Measurements from ENCODE around the gene MATR3.
A peak's percentile ranks its signal among the peaks of the same experiment; 100 is the strongest.

MATR3 gene

DNA sequence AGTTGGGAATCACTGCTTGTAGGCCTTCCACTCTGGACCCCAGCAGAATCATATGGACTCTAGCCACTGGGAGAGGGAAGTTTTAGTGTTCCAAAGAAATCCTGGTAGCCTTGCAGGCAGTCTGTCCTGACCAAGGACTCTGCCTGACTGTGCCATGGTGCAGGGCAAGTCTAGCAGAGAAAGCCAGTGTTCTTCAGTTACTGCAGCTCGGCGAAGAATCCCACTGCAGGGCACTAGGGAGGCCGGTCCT lies 20.3 kb upstream of the MATR3 start:
- DNase-seq = no peak

DNA sequence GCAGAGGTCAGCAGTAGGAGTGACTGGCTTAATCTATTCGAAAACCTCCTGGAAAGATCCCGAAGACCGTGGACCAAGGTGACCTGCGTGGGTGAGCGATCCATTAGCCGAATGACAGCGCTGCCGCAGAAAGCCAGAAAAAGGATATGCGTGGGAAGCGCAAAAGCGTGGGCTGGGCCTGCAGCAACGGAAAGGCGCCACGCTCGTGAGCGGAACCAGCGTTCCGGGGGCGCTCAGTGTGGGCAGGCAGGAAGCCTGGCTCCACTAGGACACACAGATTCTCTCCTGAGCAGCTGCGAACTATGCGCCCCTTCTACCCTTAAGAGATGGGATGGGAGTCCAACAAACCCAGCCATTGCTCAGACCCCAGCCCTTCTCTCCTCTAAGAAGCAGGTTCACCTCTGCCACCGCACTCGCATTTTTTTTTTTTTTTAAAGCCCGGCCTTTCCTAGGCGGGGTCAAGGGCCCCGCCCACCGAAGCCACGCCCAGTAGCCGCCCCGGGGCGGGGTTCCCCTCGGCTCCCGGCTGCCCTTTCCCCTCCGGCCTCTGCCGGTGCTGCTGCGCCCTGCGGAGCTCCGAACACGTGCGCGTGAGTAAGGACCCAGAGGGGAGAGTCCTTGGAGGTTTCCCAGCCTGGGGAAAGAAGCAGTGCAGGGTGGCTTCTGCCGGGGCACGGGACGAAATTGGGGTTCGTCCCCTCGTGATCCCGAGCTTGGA lies 19.8 kb upstream of the MATR3 start:
- DNase-seq = peak; percentile 96

DNA sequence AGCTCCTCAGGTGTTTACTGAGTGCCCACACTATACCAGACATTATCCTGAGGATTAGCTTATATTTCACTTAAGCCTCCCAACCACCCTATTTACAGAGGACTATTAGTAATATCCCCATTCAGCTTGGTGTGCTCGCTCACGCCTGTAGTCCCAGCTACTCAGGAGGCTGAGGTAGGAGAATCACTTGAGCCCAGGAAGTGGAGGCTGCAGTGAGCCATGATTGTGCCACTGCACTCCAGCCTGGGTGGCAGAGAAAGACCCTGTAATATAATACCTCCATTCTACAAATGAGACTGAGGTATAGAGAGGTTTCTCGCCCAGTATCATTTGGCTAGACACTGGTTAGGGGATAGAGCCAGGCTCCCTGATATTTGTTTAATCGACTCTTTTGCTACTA lies 18.0 kb upstream of the MATR3 start:
- no peak for DNase-seq

DNA sequence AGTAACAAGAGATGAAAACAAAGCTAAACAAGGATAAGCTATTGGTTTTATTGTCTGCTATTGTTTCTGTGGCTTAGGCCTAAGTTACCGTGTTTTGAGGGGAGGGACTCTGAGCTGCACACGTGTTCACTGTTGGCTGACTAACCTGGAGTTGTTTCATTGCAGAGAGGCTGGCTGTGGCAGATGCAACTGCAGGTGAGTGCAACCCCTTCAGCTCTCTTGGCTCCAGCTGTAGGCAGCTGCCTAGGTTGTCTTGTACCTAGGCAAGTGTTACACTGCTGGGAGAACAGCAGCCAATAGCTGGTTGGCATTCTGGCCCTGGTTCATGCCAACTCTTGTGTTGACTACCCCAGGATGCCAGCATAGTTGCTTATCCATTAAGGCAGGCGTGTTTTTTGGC lies 17.6 kb upstream of the MATR3 start:
- peak; percentile 70 for DNase-seq

DNA sequence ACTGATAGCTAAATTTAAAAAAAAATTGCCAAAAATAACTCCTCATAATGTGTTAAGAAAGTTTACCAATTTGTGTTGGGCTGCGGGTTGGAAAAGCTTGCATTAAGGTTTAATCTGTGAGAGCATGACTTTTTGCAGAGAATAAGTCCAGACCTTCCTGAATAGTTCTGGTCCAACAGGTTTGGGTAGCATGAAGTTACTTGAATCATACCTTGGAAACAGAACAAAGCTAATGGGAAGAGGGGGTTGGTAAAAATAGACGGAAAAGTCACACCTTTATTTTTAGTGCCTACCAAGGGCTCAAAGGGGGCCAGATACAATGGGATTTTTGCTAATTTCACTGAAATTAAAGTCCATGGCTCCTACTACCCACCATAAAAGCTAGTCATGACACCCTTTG lies 17.1 kb upstream of the MATR3 start:
- no peak for DNase-seq

DNA sequence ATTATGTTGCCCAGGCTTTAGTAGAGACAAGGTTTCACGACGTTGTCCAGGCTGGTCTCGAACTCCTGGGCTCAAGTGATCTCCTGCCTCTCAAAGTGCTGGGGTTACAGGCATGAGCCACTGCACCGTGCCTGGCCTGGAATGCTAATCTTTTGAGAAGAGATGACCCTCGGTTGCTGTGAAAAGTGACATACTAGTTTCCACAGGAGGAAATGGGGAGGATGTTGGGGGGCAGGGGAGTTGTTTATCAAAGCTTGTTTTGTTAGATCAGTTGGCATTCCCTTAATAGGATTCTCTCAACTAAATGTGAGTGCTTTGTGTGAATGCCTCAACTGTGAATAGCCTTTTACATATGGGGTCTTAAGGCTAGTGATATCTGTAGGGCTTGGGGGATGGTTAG lies 16.4 kb upstream of the MATR3 start:
- peak; percentile 1 for DNase-seq

DNA sequence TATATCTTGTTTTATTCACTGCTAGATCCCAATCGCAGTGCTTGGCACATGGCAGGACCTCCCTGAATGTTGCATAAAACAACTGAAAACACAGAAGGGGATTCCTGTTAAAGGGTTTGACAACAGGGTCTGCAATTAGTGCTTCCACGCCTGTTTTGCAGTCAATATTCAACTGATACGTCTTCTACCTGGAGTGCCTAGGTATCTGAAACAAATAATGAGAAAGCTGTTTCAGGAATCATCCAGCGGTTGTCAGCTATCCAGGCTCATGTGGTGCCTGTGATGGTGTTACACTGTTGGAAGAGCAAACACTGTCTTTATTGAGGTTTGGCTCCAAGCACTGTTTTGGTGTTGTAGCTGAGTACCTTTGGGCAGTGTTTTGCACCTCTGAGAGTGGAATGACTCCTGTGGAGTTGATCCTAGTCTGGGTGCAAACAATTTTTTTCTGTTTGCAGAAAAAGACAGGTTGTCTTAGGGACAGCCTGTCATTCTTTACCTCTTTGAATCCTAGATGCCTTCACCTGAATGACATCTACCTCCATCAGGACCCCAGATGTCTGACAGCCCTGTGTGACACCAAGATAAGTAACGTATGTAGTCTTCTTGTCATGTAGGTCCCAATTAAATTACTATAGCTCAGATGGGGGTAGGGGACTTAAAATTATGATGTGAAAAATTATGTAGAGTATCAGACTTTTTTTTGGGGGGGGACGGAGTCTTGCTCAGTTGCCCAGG lies 14.8 kb upstream of the MATR3 start:
- peak; percentile 57 for DNase-seq

DNA sequence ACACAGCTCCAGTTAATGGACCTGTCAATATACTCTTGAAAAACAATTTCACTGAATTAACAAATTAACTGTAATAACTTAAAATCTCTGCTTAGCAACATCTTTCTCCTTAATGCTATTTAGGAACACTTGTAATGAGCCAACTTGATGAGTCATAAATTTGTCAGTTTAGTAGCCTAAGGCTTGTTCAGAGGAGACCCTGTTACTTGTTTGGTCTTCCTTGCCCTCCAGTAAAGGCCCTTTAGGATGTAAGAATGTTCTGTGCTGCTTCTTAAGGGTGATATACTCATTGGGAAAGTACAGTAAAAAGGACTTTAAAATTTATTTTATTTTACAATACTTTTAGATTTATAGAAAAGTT lies 11.4 kb upstream of the MATR3 start:
- DNase-seq = no peak

DNA sequence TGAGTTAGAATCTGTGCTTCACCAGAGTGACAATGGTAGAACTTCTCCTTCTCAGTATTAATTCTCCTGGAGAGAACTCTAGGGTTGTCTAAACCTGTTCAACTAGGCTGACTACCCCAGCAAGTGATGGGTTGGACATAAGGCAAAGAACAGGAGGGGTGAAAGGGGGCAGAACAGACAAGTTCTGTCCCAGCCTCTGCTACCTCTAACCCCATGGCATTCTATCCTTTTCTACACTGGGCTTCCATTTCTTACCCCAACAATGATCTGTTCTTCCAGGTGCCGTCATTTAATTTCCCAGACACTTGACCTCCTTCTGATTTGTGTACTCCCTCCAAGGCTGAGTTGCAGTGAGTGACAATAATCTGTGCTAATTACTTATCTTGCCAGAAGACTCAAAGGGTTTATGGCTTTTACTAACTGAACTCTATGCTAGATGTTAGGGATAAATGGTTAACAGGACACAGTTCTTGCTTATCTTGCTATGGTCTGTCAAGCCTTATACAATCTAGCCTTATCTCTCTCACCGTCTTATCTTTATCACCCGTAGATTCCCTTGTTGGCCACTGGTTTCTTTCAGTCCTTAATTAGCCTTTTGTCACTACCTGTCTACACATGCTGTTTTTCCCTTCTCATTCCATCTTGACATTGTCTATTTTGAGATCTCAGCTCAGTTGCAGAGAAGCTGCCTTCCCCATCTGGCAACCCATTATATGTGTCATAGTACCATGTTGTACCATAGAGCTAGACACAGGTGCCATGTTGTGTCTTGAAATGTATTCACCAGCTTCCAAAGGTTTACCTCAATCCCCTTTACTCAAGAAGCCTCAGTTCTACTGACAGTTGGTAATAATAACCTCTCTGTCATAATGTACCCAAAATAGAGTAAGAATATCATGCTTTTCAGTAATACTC lies 10.0 kb upstream of the MATR3 start:
- DNase-seq = no peak

DNA sequence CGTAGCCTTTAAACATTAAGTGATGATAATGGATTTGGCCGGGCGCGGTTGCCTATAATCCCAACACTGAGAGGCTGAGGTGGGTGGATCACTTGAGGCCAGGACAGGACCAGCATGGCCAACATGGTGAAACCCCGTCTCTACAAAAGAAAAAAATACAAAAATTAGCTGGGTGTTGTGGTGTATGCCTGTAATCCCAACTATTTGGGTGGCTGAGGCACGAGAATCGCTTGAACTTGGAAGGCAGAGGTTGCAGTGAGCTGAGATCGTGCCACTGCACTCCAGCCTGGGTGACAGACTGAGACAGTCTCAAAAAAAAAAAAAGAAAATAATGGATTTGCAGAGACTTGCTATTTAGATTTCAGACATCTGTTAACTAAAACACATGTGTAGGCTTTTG lies 9.2 kb upstream of the MATR3 start:
- no peak for DNase-seq

DNA sequence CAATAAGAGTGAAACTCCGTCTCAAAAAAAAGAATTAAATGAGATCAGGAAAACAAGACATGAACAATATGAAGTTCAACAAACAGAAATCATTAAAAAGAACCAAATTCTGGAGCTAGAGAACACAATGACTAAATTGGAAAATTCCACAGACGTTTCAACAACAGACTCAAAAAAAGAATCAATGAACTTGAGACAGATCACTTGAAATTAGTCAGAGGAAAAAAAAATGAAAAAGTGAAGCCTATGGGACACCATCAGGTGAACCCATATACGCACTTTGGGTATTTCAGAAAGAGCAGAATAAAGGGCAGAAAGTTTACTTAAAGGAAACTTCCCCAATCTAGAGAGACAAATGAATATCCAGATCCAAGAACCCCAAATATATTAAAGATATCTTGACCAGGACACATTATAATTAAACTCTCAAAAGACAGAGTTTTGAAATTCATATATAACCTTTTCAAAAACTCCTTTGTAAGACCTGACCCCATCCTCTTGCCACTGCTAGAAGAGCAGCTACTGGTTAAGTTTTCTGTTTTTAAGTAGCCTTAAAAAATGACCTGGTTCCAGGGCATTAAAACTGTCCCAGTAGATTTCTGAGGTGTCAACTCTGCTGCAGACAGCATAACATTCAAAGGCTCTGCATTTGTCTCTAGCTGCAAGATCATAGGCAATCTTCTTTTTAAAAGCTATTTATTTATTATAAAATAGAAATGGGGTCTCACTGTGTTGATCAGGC lies 7.7 kb upstream of the MATR3 start:
- DNase-seq = no peak

DNA sequence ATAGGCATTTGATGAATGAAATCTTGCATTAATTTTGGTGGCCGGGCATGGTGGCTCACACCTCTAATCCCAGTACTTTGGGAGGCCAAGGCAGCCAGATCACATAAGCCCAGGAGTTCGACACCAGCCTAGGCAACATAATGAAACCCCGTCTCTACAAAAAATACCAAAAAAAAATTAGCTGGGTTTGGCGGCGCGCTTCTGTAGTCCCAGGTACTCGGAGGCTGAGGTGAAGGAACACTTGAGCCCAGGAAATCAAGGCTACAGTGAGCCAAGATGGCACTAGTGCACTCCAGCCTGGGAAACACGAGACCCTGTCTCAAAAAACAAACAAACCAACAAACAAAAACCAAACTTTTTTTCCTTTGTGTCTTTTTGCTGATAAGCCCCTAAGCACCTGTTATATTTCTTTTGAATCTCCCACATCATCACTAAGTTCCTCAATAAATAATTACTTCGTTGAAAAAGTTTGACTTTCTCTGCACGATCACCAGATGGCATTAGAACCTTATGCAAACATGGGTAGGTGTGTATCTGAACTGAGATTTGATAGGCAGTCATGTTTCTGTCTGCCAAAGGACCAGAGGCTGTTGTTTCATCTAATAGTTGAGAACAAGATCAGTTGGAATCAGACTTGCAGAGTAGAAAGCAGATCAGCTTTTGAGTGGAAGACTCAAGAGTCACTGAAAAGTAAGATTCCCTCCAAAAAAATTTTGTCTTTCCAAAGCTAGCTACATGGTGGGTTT lies 5.5 kb upstream of the MATR3 start:
- no peak for DNase-seq

DNA sequence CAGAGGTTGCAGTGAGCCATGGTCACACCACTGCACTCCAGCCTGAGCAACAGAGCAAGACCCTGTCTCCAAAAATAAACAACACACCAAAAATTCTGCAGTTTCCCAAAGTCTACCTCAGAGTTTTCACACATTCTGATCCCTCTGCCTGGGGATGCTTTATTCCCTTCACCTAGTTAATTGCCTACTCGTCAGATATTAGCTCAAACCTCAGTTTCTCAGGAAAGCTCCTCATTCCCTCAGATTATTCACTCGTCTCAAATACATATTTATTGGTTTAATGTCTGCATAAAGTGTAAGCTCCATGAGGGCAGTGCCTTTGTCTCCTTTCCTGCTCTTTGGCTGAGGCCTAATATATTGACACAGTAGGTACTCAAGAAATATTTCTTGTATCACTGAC lies 2.5 kb upstream of the MATR3 start:
- no peak for DNase-seq

DNA sequence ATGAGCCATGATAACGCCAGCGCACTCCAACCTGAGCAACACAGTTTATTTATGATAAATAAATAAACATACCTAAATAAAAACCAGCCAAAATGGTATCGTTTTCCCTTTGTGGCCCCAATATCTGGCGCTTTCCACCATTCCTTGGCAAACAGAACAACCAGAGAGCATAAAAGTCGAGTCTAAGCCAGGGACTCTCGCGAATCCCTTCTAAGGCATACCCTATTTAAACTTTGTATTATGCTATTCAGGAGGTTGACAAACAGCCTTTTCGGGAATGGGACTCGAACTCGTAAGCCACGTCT lies 386 bp upstream of the MATR3 start:
- DNase-seq = no peak

DNA sequence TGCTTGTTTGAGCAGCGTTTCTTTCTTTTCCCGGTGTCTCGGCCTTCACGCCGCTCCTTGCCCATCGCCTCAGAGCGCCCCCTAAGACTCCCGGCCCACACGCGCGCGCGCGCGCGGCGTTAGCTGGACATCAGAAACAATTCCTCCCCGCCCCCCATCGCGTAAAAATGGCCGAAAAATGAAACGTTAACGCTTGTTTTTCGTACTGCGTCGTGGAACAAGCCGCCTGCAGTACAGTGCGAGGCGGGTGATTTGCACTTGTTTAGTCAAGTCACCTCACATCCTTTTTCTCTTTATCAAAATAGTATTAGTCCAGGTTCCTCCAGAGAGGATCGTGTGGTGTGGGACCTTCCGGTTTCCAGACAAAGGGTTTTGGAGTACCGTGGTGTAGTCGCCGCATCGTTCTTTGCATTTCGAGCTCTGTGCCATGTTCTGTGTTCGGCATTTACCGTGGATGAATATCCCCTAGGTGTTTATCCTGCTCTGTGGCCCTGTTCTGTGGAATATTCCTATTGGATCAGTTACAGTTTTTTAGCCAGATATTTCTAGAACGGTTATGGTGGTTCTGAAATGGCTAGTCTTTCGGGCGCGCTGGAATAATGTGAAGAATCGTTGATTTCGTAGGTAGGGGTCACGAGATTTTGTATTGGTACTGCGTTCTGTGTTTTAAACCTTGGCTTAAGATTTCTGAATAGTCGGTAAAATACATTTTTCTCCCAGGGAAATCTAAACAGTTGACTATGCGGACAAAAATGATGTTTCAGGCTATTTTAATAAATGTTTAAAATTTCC lies 1.0 kb downstream of the MATR3 start:
- peak; percentile 83 for DNase-seq

DNA sequence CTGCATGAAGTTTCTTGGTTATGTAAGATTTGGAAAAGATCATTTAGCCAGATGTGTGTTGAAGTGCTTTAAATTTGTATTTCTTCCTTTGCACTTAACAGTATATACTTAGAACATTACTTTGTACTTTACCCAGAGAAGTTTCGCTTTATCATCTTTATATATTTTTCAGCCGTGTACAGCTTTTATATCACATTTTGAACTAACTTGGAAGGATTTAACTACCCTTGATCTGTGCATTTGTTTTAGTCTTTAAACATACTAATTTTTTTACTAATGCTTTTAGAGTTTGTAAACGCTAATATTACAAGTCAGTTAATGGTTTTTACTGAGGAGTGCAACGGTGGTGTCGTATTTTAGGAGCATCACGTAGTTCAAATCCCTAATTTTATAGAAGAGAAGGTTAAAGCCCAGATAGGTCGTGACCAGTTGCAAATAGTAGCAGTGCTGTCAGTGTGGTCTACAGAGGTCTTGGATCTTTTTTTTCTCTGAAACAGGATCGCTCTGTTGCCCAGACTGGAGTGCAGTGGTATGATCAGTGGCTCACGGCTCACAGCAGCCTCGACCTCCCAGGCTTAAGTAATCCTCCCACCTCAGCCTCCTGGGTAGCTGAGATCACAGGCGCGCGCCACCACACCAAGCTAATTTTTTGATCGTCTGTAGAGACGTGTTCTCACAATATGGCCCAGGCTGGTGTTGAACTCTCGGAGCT lies 2.0 kb downstream of the MATR3 start:
- DNase-seq = no peak

DNA sequence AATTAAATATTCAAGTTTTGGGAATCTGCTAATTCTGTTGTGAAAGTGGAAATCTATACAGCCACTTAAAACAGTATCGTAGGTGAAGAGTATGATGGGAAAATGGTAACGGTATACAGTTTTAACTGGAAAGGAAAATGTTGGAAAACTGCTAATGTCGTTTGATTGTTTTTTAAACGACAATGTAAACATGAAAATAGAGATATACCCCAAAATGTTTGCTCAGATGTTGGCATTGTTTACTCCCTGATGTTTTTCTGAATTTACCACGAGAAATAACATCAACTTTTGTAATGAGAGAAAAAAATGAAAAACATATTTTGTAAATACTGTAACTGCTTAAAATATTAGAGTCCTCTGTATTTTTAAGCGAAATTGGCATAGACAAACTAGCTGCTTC lies 2.7 kb downstream of the MATR3 start:
- DNase-seq = no peak

DNA sequence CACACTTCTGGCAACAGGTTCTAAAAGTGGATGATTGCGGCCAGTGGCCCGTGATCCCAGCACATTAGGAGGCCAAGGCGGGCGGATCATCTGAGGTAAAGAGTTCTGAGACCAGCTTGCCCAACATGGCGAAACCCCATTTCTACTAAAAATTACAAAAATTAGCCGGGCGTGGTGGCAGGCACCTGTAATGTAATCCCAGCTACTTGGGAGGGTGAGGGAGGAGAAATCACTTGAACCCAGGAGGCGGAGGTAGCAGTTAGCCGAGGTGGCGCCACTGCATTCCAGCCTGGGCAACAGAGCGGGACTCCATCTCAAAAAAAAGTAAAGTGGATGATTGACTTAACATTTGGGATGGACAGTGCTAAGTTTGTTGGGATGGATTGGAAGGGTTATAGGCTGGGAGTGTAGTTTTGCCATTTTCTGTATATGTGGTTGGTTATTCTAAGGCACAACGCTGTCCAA lies 3.4 kb downstream of the MATR3 start:
- no peak for DNase-seq

DNA sequence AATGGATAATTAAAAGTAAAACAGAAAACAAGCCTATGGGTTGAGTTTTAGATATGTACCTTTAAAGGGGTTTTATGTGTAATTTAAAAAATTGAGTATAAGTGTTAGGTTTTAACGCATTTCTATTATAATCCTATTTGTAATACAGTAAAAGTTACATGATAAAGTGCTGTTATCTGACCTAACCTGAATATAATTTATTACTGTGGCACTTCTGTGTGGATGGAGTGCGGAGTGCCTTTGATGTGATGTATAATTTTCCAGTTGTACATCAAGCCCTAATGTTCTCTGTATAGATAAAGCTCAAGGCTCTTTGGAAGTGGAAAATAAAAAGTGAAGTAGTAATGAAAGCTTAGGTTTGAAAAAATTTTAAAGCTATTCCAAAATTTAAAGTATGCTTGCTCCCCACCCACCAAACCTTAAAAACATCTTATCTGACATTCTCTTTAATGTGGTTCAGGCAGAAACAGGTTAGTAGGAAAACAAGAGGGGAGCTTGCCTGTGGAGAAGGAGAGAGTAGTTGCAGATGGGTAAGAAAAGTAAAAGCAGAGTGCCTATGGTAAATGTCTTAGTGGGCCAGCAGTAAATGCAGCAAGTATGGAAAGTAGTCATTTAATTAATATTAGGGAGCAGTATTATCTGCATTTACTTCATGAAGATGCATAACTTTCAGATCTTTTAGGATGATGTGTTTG lies 4.0 kb downstream of the MATR3 start:
- no peak for DNase-seq

DNA sequence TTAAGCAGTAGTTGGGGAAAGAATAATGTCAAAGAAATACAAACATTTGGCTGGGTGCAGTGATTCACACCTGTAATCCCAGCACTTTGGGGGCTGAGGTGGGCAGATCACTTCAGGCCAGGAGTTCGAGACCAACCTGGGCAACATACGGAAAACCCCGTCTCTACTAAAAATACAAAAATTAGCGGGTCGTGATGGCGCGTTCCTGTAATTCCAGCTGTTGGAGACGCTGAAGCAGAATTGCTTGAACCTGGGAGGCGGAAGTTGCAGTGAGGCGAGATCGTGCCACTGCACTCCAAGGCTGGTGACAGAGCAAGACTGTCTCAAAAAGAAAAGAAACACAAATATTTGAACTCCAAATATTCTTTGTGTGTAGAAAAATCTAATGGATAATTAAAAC lies 4.7 kb downstream of the MATR3 start:
- no peak for DNase-seq

DNA sequence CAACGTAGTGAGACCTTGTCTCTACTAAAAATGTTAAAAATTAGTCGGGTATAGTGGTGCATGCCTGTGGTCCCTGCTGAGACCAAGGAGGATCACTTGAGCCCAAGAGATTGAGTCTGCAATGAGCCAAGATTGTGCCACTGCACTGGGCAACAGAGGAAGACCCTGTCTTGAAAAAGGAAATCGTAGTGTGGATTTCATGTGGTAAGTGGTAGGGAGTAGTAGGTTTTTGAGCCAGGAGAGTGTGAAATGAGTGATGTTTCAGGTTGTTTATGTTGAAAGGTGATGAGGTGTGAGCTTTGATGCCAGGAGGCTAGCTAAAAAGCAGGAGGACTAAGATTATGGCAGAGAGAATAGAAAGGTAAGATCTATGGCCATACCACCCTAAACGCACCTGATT lies 5.9 kb downstream of the MATR3 start:
- no peak for DNase-seq

Measured in activated CD8-positive, alpha-beta memory T cell treated with anti-CD3 and anti-CD28 coated beads for 24 hours (primary cell).